Endothelial cell of umbilical vein (primary cell): ENCODE data around the gene CARMIL1.

ENCODE experiments used
- CTCF ChIP-seq, 2 donors: IDR thresholded peaks; 1 replicate in 1 of 2; 2 replicates in 1 of 2; pipeline ENCODE4 v1.5.1; 2011; ENCODE audit warnings: low read length in 2 of 2, mild to moderate bottlenecking in 2 of 2, moderate library complexity in 2 of 2, control low read depth in 1 of 2, inconsistent platforms in 1 of 2, low read depth in 1 of 2; ENCODE audit not compliant: insufficient read depth in 1 of 2; ENCODE audit errors: extremely low read depth in 1 of 2
- EZH2 ChIP-seq: IDR thresholded peaks from 2 replicates; pipeline ENCODE4 v1.6.1; 2012; ENCODE audit warnings: borderline replicate concordance, low read depth, mild to moderate bottlenecking, moderate library complexity, low read length, inconsistent platforms; ENCODE audit not compliant: severe bottlenecking
- MAX ChIP-seq: IDR thresholded peaks from 2 replicates; pipeline ENCODE4 v1.6.1; 2011; ENCODE audit not compliant: insufficient read depth, insufficient read length
- MYC ChIP-seq: IDR thresholded peaks from one replicate; pipeline ENCODE4 v1.6.1; 2011; ENCODE audit warnings: mild to moderate bottlenecking, low read depth, low read length
- POLR2A ChIP-seq: IDR thresholded peaks from 2 replicates; pipeline ENCODE4 v1.6.1; 2012; ENCODE audit warnings: low read depth, mild to moderate bottlenecking, control low read depth, low read length
- POLR2AphosphoS5 ChIP-seq: IDR thresholded peaks from 2 replicates; pipeline ENCODE4 v1.6.1; 2012; ENCODE audit warnings: low read depth, mild to moderate bottlenecking, control low read depth, low read length, moderate library complexity; ENCODE audit not compliant: insufficient read depth

GRCh38 chr6:25334793-25335192 is 55.6 kb downstream of the CARMIL1 start:
- TF ChIP-seq CTCF (IDR thresholded peaks at IDR 0.05; ENCODE audit: extremely low read depth in 1 of 2, insufficient read depth in 1 of 2, low read depth in 1 of 2, low read length in 2 of 2) (no peak), POLR2A (no peak), EZH2 (no peak), MAX (no peak), POLR2AphosphoS5 (no peak), MYC (no peak)
